OCI-LY3 (cell line): Measurements from ENCODE around the gene ADAM8.
"Not testable (repeated sequence)": the region's sequence is repeated elsewhere in the genome, so short reads cannot be mapped to it uniquely, and the experiment has no call there.

Experiments
- CTCF ChIP-seq: fragments of 200-600, 300-600 bp; sonication (generic); IDR thresholded peaks from 2 replicates; pipeline ENCODE4 v1.5.1; 2014; ENCODE audit warnings: antibody characterized with exemption, low read length, low read depth
- EZH2phosphoT487 ChIP-seq: fragments of 200-600 bp; shearing (Covaris generic); IDR thresholded peaks from 2 replicates; pipeline ENCODE4 v1.6.1; 2018; ENCODE audit warnings: antibody characterized with exemption, mixed run types, low read depth

DNA sequence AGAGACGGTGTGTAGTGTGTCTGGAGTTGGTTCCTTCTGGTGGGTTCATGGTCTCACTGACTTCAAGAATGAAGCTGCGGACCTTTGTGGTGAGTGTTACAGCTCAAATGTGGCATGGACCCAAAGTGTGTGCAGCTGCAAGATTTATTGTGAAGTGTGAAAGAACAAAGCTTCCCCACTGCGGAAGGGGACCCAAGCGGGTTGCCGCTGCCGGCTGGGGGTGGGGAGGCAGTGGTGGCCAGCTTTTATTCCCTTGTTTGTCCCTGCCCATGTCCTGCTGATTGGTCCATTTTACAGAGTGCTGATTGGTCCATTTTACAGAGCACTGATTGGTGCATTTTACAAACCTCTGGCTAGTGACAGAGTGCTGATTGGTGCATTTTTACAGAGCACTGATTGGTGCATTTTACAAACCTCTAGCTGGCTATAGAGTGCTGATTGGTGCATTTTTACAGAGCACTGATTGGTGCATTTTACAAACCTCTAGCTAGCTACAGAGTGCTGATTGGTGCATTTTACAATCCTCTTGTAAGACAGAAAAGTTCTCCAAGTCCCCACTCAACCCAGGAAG, 44.3 kb upstream of the ADAM8 start:
- not testable (repeated sequence) for TF ChIP-seq CTCF, EZH2phosphoT487
